WTC11 (cell line): ENCODE data around the gene COL4A6. TPM values are rescaled to one million over a fixed set of nuclear protein-coding genes. Genes with fewer than 3 reads are reported as not detected.
A peak's percentile ranks its signal among the peaks of the same experiment; 100 is the strongest.

ENCODE experiments used
- ATAC-seq: fragments of 200-7000 bp; cut with Tn5 transposase; 2 replicates; pipeline ENCODE4 v1.10.0; 2021; ENCODE audit warnings: mild to moderate bottlenecking, moderate library complexity
- CTCF ChIA-PET: fragments of 300-600 bp; sonication (Branson Sonifier 250); formaldehyde crosslinking; loops from one replicate; lab custom pipeline; 2021; ENCODE audit warnings: antibody characterized with exemption; lab: Charles Lee
- POLR2A ChIA-PET: fragments of 350-600 bp; sonication (Branson Sonifier 250); formaldehyde crosslinking; loops from one replicate; lab custom pipeline; 2021; ENCODE audit warnings: antibody characterized with exemption; lab: Charles Lee
- DNase-seq: peaks from one replicate; pipeline ENCODE4 v3.0.0; 2021; ENCODE audit warnings: low spot score
- H3K27ac Mint-ChIP-seq: 2 replicates; pipeline ENCODE4 v1.8.0; 2021; ENCODE audit warnings: mixed read lengths
- H3K27me3 Mint-ChIP-seq: 2 replicates; pipeline ENCODE4 v1.8.0; 2021; ENCODE audit warnings: low read depth, mild to moderate bottlenecking, moderate library complexity, mixed read lengths
- H3K36me3 Mint-ChIP-seq: 2 replicates; pipeline ENCODE4 v1.8.0; 2021; ENCODE audit warnings: mixed read lengths
- H3K4me1 Mint-ChIP-seq: 2 replicates; pipeline ENCODE4 v1.8.0; 2022; ENCODE audit warnings: mixed read lengths
- H3K4me3 Mint-ChIP-seq: 2 replicates; pipeline ENCODE4 v1.8.0; 2021; ENCODE audit warnings: mild to moderate bottlenecking, moderate library complexity, mixed read lengths
- H3K9me3 Mint-ChIP-seq: 2 replicates; pipeline ENCODE4 v1.8.0; 2021; ENCODE audit warnings: mixed read lengths
- AFF4 ChIP-seq: sonication (generic); formaldehyde crosslinking; IDR thresholded peaks from 2 replicates; pipeline ENCODE4 v1.8.1; 2023; ENCODE audit warnings: mild to moderate bottlenecking, missing genetic modification reagents, borderline replicate concordance
- ATF1 ChIP-seq: sonication (generic); formaldehyde crosslinking; IDR thresholded peaks from 2 replicates; pipeline ENCODE4 v1.8.1; 2023; ENCODE audit warnings: mild to moderate bottlenecking, moderate library complexity, missing genetic modification reagents
- ATF2 ChIP-seq: sonication (generic); formaldehyde crosslinking; IDR thresholded peaks from 2 replicates; pipeline ENCODE4 v1.8.1; 2022; ENCODE audit warnings: low read depth, missing genetic modification reagents, borderline replicate concordance
- CTCF ChIP-seq: fragments of 200-600 bp; IDR thresholded peaks from 2 replicates; pipeline ENCODE4 v1.8.0; 2022; ENCODE audit warnings: antibody characterized with exemption
- ELF4 ChIP-seq: sonication (generic); formaldehyde crosslinking; IDR thresholded peaks from 2 replicates; pipeline ENCODE4 v1.8.1; 2022; ENCODE audit warnings: low read depth, mild to moderate bottlenecking, moderate library complexity, missing genetic modification reagents
- ERG ChIP-seq: fragments of 250-450 bp; sonication (Bioruptor Pico); IDR thresholded peaks from 2 replicates; pipeline ENCODE4 v1.8.0; 2021; ENCODE audit warnings: mild to moderate bottlenecking
- GABPB1 ChIP-seq: sonication (generic); formaldehyde crosslinking; IDR thresholded peaks from 2 replicates; pipeline ENCODE4 v1.8.1; 2023; ENCODE audit warnings: mild to moderate bottlenecking, missing genetic modification reagents
- JUN ChIP-seq: sonication (generic); formaldehyde crosslinking; IDR thresholded peaks from 2 replicates; pipeline ENCODE4 v1.8.0; 2023; ENCODE audit warnings: mild to moderate bottlenecking, missing genetic modification reagents
- MAX ChIP-seq: sonication (generic); formaldehyde crosslinking; IDR thresholded peaks from 2 replicates; pipeline ENCODE4 v1.8.0; 2022; ENCODE audit warnings: mild to moderate bottlenecking, missing genetic modification reagents
- NFYB ChIP-seq: sonication (generic); formaldehyde crosslinking; conservative IDR thresholded peaks from 2 replicates; pipeline ENCODE4 v1.8.0; 2022; ENCODE audit warnings: low read depth, missing genetic modification reagents
- RELA ChIP-seq: sonication (generic); formaldehyde crosslinking; IDR thresholded peaks from 2 replicates; pipeline ENCODE4 v1.8.1; 2022; ENCODE audit warnings: missing genetic modification reagents, mild to moderate bottlenecking, borderline replicate concordance
- ZNF121 ChIP-seq: sonication (generic); formaldehyde crosslinking; IDR thresholded peaks from 2 replicates; pipeline ENCODE4 v1.8.0; 2023; ENCODE audit warnings: missing genetic modification reagents
- ZNF317 ChIP-seq: sonication (generic); formaldehyde crosslinking; IDR thresholded peaks from 2 replicates; pipeline ENCODE4 v1.8.1; 2023; ENCODE audit warnings: low read depth, mild to moderate bottlenecking, moderate library complexity, missing genetic modification reagents, borderline replicate concordance
- ZNF425 ChIP-seq: fragments of 250-450 bp; sonication (Bioruptor Pico); conservative IDR thresholded peaks from 2 replicates; pipeline ENCODE4 v1.9.0; 2021; ENCODE audit warnings: mild to moderate bottlenecking
- ZSCAN18 ChIP-seq: fragments of 250-450 bp; sonication (Bioruptor Pico); IDR thresholded peaks from 2 replicates; pipeline ENCODE4 v2.1.2; 2022; ENCODE audit warnings: mild to moderate bottlenecking, moderate library complexity
- total RNA-seq: library from RNA; stranded (reverse); gene quantifications from 3 replicates; pipeline ENCODE4 v1.2.3, GENCODE V29; 2021

The COL4A6 gene
- total RNA-seq, 1 experiment from 2014 or later = 15.2 TPM

GRCh38 chrX:108261549-108262203 is 176.5 kb downstream of the COL4A6 start:
- DNase-seq (no peak), ATAC-seq (no peak)
- ChIA-PET CTCF (no interaction called here), POLR2A (no interaction called here)
- peaks cover 8% of the 10 kb centered on the region for H3K9me3 Mint-ChIP-seq
- H3K27ac Mint-ChIP-seq = no peak overlapping the region
- peak; percentile 97 for TF ChIP-seq GABPB1 (CRISPR knock-in tag)
- no peak for TF ChIP-seq ATF2 (CRISPR knock-in tag)
- no peaks in the 10 kb centered on the region for H3K4me1 Mint-ChIP-seq
- H3K36me3 Mint-ChIP-seq = peaks cover 4% of the 10 kb centered on the region; the same call in 1 of the 2 replicates
- H3K27me3 Mint-ChIP-seq = no peaks in the 10 kb centered on the region; the same call in 1 of the 2 replicates
- H3K4me3 Mint-ChIP-seq = no peak overlapping the region

GRCh38 chrX:108257556-108257955 is 180.7 kb downstream of the COL4A6 start:
- no peak for ATAC-seq
- H3K27me3 Mint-ChIP-seq = no peaks in the 10 kb centered on the region; the same call in 1 of the 2 replicates
- no peak overlapping the region for H3K27ac Mint-ChIP-seq
- CTCF ChIA-PET = no interaction called here
- 0 out of 2 replicates have a peak, but pooled peaks cover 3% of the 10 kb centered on the region for H3K4me1 Mint-ChIP-seq
- no peak for DNase-seq
- no peak overlapping the region for H3K4me3 Mint-ChIP-seq
- peaks cover 8% of the 10 kb centered on the region; the same call in 1 of the 2 replicates for H3K36me3 Mint-ChIP-seq
- POLR2A ChIA-PET = no interaction called here
- TF ChIP-seq ATF1 (CRISPR knock-in tag) = no peak
- TF ChIP-seq JUN (CRISPR knock-in tag) = no peak
- TF ChIP-seq ERG (CRISPR knock-in tag) = no peak
- no peak for TF ChIP-seq ELF4 (CRISPR knock-in tag)
- TF ChIP-seq MAX (CRISPR knock-in tag) = no peak
- no peak for TF ChIP-seq CTCF
- TF ChIP-seq, all 79 proteins: peak for 0
- H3K9me3 Mint-ChIP-seq = peaks cover 18% of the 10 kb centered on the region

GRCh38 chrX:108254636-108255035 is 183.6 kb downstream of the COL4A6 start:
- DNase-seq (no peak), ATAC-seq (no peak)
- Mint-ChIP-seq H3K36me3 (peaks cover 4% of the 10 kb centered on the region; the same call in 1 of the 2 replicates), H3K27ac (no peak overlapping the region), H3K4me1 (0 out of 2 replicates have a peak, but pooled peaks cover 3% of the 10 kb centered on the region), H3K9me3 (peaks cover 18% of the 10 kb centered on the region), H3K27me3 (no peaks in the 10 kb centered on the region), H3K4me3 (no peak overlapping the region)
- ChIA-PET CTCF (no interaction called here), POLR2A (no interaction called here)
- TF ChIP-seq AFF4 (CRISPR knock-in tag) = no peak
- no peak for TF ChIP-seq CTCF
- TF ChIP-seq NFYB (CRISPR knock-in tag) = no peak
- no peak for TF ChIP-seq ZNF425
- TF ChIP-seq ZNF121 = no peak
- TF ChIP-seq RELA (CRISPR knock-in tag) = no peak
- no peak for TF ChIP-seq ZSCAN18 (CRISPR knock-in tag)
- TF ChIP-seq ZNF317 (CRISPR knock-in tag) = no peak
